Measurements from ENCODE around the gene GALNT11.

DNA sequence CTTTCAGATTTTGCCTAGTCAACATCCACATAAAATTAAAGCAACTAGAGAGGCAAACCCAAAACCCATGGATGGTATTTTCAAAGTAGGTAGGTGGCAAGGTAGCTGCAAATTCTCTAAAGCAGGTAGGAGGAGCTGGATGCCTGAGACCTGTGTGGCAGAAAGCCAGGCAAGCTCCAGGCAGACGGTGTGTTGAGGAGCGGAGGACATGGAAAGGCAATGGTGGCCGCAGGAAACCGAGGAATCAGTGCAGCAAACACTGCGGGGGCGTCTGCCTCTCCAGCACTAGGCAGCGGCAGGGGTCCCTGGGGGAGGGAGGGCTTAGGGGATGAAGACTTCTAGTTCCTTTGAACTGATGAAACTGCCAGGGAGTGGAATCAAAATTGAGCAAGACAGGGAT lies 101.3 kb downstream of the GALNT11 start:
- TF ChIP-seq, protein P1, sequence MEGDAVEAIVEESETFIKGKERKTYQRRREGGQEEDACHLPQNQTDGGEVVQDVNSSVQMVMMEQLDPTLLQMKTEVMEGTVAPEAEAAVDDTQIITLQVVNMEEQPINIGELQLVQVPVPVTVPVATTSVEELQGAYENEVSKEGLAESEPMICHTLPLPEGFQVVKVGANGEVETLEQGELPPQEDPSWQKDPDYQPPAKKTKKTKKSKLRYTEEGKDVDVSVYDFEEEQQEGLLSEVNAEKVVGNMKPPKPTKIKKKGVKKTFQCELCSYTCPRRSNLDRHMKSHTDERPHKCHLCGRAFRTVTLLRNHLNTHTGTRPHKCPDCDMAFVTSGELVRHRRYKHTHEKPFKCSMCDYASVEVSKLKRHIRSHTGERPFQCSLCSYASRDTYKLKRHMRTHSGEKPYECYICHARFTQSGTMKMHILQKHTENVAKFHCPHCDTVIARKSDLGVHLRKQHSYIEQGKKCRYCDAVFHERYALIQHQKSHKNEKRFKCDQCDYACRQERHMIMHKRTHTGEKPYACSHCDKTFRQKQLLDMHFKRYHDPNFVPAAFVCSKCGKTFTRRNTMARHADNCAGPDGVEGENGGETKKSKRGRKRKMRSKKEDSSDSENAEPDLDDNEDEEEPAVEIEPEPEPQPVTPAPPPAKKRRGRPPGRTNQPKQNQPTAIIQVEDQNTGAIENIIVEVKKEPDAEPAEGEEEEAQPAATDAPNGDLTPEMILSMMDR (IDR thresholded peaks at IDR 0.05; ENCODE audit: borderline replicate concordance, extremely low read depth, low read length, poor library complexity, severe bottlenecking) = no peak
- no peak for TF ChIP-seq EZH2 (IDR thresholded peaks at IDR 0.05; ENCODE audit: borderline replicate concordance, low read depth, low read length, severe bottlenecking)

All from DND-41 (cell line).